Measurements from ENCODE around the gene ASTN1.

DNA sequence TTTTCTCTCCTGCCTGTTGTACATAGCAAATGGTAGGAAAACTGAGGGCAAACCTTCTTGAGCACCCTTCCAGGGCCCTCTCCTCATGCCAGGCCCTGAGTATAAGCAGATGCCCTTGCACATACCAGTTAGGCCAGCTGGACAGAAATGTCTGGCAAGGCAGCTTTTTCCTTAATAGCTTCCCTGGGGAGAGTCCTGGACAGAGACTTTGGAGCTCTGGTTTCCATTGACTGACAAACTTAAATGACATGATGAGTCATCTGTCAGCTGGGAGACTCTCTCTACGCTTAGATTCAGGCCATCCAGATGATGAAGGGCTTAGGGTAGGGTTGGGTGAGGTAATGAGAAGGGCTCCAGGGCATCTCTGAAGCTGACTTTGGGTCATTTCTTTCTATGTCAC lies 317.5 kb downstream of the ASTN1 start:
- no peak for TF ChIP-seq FOXK1 (CRISPR knock-in tag; IDR thresholded peaks at IDR 0.05; ENCODE audit: borderline replicate concordance)
- TF ChIP-seq TBP (optimal IDR thresholded peaks at IDR 0.05; ENCODE audit: low read depth, low read length) = no peak
- no peak for TF ChIP-seq MCM7 (IDR thresholded peaks at IDR 0.05)

All from K562 (cell line).